ENCODE data around the gene CD3G.
"Not testable (repeated sequence)": the region's sequence is repeated elsewhere in the genome, so short reads cannot be mapped to it uniquely, and the experiment has no call there.

The CD3G gene

DNA sequence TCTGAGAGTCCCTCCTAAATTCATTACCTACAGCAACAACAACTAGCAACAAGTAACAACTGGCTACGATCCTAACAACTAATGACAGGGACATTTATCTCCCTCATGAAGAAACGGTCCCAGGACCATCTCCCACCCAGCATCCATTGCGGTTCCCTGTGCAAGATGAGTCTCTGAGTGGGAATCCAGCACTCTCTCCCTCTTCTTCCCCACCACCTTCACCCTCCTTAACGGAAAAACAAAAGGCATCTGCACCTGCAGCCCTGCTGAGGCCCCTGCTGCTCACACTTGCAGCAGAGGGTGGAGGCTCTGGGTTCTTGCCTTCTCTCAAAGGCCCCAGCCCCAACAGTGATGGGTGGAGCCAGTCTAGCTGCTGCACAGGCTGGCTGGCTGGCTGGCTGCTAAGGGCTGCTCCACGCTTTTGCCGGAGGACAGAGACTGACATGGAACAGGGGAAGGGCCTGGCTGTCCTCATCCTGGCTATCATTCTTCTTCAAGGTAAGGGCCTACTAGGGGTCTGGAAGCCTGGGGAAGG is at the start of gene CD3G:
Gene CD3G (plus strand): TSS at position 364 of the 535 bp plus-strand sequence. CDS start 80 bp downstream, at position 444.
- no peak for DNase-seq

DNA sequence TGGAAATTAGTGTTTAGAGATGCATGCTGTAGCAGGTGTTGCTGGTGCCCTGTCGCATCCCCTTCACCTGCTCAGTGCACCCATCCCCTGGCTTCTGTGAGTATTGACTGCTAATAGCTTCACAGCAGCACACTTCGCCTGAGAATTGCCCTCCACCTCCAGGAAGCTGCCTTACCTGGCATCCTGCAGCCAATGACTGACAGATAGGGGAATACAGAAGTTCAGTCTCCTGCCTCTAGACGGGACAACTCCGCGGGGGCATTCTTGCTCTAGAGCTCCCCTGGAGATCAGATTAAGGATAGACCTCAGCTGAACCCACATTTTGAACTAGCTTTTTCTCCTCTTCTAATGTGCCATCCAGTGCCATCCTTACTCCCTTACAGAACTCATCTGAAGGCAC is 48.9 kb upstream of the CD3G start:
- DNase-seq: no peak

DNA sequence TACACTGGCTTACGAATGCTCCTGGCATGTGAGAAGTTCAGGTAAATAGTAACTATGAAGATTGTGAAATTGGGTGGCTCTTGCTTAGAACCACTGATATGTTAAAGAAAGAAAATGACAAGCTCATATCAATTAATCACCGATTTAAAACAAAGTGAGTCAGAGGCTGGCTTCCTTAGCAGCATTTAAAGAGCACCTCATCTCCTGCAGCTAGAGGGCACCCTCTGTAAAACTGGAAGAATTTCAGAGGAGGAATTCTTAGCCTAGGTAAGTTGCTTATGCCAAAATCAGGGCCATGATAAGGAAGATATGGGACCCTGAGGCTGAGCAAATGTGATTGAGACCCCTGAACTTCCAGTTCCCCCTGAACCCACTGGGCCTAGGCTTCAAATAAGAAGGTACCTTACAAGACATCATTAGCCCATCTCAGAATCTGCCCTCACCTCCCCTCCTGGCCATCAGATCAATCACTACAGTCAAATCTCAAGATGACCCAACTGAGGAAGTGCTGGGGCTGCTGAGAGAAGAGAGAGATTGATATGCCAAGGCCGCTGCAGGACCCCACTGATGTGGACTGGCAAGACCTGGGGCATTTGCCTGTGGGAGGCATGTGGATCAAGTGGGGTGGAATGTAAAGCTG is 48.2 kb upstream of the CD3G start:
- no peak for DNase-seq

DNA sequence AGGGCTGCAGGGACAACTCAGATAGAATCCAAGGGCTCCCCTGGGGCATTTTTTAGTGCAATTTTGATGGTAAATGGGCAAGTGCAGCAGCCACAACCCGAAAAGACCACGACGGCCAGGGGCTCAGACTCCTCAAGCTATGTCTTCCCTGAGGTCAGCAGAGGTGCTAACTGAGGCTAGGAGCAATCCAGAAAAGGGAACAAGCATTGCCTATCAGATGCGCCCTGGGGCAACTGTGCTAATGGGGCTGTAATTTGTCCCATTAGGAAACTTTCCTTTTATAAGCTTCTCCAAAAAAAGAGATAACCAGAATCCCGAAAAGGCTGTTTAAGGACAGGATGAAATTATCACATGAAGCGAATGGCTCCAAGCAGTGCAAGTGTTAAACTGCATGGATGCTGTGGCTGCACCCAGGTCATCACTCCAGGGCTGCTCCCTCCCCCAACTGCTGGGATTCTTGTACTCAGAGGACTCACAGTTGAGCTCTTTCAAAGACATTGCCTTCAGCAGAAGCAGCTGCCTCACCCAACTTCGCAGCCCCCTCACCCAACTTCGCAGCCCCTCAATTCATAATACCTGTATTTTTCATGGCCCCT is 42.4 kb upstream of the CD3G start:
- no peak for DNase-seq

DNA sequence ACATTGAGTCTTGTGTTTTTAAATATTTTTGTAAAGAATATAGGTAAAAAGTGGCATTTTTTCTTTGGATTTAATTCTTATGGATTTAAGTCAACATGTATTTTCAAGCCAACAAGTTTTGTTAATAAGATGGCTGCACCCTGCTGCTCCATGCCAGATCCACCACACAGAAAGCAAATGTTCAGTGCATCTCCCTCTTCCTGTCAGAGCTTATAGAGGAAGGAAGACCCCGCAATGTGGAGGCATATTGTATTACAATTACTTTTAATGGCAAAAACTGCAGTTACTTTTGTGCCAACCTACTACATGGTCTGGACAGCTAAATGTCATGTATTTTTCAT is 39.9 kb upstream of the CD3G start:
- no peak for DNase-seq

DNA sequence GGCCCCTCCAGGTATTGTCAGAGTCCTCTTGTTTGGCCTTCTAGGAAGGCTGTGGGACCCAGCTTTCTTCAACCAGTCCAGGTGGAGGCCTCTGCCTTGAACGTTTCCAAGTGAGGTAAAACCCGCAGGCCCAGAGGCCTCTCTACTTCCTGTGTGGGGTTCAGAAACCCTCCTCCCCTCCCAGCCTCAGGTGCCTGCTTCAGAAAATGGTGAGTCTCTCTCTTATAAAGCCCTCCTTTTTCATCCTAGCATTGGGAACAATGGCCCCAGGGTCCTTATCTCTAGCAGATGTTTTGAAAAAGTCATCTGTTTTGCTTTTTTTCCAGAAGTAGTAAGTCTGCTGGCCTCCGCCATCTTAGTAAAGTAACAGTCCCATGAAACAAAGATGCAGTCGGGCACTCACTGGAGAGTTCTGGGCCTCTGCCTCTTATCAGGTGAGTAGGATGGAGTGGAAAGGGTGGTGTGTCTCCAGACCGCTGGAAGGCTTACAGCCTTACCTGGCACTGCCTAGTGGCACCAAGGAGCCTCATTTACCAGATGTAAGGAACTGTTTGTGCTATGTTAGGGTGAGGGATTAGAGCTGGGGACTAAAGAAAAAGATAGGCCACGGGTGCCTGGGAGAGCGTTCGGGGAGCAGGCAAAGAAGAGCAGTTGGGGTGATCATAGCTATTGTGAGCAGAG is 39.4 kb upstream of the CD3G start, which contains the start of gene CD3E:
Gene CD3E (plus strand): TSS at position 163 of the 681 bp plus-strand sequence. CDS start 223 bp downstream, at position 386.
- no peak for DNase-seq

DNA sequence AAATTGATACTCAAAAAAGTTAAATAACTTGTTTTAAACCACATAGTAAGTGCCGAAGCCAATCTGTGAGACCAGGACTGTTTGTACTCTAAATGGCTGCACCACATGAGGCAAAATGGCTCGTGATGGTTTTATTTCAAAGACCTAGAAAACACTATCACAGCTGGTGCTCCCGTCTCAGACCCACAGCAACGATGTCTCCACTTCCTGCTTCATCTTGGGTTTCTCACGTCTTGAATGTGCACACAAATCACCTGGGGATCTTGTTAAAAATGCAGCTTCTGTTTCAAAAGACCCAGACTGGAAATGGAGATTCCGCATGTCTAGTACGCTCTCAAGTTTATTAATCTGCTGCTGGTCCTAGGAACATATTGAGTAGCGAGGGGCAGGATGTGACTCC is 38.4 kb upstream of the CD3G start:
- no peak for DNase-seq

DNA sequence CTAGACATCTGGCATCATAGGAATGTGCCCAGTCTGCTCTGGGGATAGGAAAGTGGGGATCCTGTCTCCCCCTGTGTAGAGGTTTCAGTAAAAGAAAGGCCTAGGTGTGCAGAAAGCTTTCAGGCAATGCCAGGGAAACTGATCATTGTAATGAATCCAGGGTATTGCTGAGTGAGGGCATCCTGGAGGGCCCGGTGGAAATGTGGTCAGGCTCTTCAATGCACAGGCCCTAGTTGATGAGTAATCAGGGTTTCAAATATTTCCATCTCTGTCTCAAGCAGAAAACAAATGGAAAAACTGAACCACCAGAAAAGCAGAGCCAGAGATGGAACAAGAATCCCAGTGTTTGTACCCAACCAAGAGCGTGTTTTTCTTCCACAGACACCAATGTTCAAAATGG is 37.6 kb upstream of the CD3G start:
- DNase-seq: no peak

DNA sequence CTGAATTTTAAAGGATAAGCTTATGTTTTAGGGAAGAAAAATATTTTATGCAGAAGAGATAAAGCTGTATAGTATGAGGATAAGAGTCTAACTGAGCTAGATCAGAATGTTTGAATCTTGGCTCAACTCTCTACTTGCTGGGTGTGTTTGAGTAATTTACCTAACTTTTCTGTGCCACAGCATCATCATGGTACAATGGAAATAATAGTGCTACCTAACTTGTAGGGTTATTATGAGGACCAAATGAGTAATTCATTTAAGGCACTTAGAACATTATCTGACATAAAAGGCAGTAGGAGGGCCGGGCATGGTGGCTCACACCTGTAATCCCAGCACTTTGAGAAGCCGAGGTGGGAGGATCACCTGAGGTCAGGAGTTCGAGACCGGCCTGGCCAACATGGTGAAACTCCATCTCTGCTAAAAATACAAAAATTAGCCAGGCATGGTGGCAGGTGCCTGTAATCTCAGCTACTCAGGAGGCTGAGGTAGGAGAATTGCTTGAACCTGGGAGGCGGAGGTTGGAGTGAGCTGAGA is 35.1 kb upstream of the CD3G start:
- not testable (repeated sequence) for DNase-seq

DNA sequence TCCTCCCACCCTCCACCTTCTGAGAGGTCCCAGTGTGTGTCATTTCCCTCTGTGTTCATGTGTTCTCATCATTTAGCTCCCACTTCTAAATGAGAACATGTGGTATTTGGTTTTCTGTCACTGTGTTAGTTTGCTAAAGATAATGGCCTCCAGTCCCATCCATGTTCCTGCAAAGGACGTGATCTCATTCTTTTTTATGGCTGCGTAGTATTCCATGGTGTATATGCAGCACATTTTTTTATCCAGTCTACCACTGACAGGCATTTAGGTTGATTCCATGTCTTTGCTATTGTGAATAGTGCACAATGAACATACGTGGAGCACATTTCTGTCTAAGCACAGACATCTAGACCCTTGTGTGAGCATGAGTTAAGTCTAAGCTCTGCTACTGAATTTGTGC is 33.9 kb upstream of the CD3G start:
- no peak for DNase-seq

DNA sequence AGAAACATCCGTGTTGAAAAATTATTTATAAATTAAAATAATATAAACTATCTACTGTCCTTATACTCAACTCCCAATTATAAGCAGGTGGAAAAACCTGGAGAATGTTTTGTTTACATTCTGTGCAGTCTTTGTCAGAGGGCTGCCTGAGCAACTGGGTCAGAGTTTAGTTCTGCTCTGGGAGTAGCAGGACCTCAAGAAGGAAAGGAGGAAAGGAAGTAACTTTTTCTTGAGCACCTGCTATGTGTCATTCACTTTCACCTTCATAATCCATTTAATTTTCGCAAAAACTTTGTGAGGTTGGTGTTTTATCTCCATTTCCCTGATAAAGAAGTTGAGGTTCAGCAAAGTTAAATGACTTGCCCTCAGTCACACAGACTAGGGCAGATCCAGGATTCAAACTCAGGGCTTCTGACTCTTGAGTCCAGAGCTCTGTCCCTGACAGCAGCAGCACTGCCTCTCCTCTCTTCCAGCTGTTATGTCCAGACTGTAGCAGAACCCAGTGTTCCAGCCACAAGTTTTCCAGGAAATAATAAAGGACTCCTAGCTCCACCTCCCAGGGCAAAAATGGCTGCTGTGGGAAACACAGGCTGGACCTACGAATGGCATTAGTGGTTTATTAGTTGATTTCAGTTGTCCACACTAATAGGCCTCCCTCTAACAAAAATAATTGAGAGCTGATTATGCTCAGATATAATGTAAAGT is 33.2 kb upstream of the CD3G start:
- DNase-seq: no peak

DNA sequence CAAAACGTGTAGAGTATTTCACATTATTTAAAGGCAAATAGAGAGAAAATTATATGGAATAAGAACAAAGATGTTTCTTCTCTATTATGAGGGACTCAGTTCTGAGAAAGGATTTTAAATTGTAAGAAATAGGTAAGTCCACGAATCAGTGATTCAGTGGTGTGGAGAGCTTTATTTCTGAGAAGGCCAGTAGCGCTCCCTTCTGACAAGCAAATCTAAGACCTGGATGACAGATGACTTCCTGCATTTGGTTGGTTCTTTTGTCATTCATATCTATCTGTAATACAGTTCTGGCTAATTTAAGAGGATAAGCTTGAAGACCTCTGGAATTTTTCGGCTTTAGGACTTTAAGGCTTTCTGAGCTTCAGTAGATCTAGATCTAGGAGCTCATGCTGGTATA is 32.6 kb upstream of the CD3G start:
- DNase-seq: no peak

DNA sequence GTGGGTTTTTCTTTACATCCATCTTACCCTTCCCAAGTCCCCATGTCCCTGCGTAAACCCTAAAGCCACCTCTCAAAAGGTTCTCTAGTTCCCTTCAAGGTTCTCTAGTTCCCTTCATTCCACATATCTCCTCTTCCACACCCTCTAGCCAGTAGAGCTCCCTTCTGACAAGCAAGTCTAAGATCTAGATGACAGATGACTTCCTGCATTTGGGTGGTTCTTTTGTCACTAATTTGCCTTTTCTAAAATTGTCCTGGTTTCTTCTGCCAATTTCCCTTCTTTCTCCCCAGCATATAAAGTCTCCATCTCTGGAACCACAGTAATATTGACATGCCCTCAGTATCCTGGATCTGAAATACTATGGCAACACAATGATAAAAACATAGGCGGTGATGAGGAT is 31.8 kb upstream of the CD3G start:
- DNase-seq: no peak

DNA sequence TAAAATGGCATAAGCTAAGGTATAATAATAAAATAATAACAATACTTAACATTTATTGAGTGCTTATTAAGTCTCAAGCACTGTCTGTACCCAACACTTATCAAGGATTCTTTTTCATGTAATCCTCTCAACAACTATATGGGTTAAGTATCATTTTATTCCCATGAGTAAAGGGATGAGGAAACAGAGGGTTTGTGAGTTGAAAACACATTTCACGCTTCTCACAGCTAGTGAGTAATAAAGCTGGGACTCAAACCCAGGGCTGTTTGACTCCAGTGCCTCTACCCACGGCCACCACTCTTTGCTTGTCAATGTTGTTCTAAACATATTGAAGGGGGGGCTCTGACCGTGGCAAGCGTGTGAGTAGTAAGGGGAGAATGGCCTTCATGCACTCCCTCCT is 30.9 kb upstream of the CD3G start:
- DNase-seq: no peak

DNA sequence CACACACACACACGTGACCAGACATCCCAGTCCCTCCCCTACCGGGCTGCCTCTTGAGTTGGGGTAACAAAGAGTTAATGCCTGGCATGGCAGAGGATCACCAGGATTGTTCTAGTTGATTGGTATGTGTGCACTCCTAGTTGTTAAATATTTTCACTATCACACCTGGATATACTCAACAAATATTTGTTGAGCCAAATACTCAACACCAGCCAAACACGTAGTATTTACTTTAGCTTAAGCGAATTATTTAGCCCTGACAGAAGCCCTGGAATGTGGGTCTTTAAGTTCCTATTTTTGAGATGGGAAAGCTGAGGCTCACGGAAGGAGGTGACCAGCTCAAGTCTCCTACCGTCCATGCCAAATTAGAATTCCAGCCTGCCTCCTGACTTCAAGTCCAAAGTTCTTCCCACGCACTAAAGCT is 29.1 kb upstream of the CD3G start:
- DNase-seq: no peak

DNA sequence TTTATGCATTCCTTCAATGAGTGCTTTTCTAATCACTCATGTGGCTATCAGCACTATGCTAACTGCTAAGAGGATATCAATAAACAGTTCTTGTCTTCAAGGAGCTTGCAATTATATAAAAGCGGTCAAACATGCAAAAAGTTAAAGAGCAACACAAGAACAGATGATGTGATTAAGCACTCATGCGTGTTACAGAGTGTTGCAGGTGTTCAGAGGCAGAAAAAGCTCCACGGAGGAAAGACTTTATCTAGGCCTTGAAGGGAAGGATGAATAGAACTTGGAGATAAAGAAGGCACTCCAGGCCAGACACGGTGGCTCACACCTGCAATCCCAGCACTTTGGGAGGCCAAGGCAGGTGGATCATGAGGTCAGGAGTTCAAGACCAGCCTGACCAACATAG is 26.0 kb upstream of the CD3G start:
- DNase-seq: no peak

DNA sequence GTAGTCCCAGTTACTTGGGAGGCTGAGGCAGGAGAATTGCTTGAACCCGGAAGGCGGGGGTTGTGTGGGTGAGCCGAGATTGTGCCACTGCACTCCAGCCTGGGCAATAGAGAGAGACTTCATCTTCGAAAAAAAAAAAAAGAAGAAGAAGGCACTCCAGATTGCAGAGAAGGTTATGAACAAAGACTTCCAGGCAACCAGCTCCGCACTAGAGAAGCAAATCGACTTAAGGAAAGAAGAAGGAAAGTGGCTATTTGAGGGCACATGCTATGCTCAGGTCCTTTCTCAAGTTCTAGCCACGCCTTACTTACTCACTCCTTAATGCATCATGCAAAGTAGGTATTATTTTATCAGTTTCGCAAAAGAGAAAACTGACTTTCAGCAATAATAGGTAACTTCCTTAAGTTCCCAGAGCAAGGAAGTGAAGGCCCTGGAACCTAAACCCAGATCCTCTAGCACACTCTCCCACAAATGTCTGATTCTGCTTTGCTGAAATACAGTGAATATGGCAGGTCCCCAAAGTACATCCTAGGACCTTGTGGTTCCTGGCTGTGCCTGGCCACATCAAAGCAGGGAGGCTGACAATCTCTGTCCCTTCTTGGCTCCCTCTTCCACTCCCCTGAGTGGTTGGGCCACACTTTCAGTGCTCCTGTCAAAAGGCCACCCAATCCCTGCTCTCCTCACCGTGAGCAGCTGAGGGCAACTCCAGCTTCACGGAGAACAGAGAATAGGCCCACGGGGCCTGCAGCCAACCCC is 25.4 kb upstream of the CD3G start:
- DNase-seq: no peak

DNA sequence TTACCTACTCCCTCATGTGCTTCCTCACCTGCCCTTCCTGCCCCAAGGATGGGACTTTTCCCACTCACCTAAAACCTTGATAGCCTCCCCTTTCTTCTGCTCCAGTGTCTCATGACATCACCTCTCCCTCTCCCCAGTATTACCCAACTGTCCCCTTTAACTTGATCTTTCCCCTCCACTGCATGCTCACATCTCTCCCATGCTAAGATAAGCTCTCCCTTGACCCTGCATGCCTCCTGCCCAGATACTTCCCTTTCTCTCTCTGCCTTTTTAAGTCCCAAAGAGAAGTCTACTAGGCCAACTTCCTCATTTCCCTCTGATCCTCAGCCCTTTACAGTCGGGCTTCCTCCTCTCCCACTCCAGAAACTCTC is 24.8 kb upstream of the CD3G start:
- no peak for DNase-seq

DNA sequence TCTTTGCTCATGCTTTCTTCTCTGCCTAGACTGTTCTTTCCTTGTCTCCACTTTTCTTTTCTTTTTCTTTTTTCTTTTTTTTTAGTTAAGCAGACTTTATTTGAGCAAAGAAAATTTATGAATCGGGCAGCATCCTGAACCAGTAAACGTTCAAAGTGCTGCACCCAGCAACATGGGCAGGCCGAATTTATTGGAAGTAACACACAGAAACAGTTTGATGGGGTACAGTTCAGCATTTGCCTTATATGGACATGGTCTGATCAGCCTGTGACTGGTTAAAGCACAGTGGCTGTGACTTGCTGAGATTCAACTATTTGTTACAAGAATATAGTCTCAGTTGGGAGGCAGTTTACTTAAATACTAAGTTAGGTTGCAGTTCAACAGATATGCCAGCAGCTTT is 23.6 kb upstream of the CD3G start:
- DNase-seq: no peak

DNA sequence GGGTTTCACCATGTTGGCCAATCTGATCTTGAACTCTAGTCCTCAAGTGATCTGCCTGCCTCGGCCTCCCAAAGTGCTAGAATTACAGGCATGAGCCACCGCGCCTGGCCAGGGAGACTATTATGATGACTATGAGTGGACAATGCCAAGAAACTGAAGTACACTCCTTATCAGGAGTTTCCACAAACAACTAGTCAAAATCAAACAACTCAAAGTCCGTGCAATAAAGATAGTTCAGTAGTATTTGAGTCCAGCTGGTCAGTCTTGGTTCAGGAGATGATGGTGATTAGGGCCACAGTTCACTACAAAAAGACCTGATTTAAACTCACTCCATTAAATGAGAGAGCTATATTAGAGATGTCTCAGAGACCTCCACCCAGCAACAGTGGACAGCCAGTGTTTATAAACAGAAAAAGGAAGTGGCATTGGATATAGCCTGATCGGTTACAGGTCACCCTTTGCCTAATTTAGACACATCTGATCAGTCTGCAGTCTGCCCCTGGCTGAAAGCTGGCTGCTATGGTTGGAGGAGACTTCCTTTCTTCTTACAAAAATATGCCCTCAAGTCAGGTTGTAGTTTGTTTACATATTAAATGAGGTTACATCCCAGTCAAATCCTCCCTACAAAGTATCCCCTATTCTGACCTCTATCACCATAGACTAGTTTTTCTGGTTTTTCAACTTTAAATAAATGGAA is 22.6 kb upstream of the CD3G start:
- DNase-seq: no peak

DNA sequence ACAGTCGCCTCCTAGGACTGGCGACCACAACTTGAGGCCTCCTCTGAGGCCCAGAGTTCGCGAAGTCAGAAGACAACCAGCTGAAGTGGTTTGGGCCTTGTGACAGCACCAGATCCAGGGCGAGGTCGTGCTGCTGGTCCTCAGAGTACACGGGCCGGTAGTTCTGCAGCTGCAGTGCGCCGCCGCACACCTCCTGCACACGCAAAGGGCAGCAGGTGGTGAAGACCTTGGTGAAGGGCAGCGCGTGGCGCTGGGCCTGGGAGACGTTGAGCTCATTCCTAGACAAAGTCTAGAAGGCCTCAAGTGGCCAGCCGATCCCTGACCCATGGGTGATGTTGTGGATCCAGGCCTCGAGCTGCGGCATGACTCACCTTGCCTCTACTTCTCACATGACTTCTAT is 21.4 kb upstream of the CD3G start:
- DNase-seq: no peak

DNA sequence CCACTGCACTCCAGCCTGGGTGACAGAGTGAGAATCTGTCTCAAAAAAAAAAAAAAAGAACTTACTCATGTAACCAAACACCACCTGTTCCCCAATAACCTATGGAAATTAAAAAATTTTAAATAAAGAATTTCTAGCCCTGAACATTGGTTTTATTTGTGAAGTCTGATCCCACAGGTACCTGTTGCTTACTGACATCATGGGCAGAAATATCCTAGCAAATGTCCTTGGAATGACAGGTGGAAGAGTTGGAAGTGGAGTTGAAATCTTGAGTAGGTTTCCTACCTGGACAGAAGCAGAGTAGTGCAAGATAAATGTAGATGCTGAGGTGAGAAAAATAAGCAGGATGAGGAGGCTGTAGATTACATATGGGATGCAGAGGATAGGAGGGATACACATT is 18.9 kb upstream of the CD3G start:
- DNase-seq: no peak

Measured in NCI-H1417 treated with DMSO at 0.1 percent for 48 hours (cell line).